Measurements from ENCODE around the gene NPHP4.
"Not testable (repeated sequence)": the region's sequence is repeated elsewhere in the genome, so short reads cannot be mapped to it uniquely, and the experiment has no call there.

Gene NPHP4

DNA sequence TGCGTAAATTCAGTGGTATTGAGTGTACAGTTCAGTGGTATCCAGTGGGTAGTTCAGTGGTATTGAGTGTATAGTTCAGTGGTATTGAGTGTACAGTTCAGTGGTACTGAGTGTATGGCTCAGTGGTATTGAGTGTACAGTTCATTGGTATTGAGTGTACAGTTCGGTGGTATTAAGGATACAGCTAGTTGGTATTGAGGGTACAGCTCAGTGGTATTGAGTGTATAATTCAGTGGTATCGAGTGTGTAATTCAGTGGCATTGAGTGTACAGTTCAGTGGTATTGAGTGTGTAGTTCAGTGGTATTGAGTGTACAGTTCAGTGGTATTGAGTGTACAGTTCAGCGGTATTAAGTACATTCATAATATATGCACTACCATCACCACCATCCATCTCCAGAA, 30.0 kb upstream of the NPHP4 start:
- Histone ChIP-seq H3K27ac (no peak overlapping the region), H3K27me3 (replicated peaks) (peaks cover 23% of the 10 kb centered on the region), H3K4me3 (ENCODE audit: low read depth, low read length) (no peak overlapping the region), H3K36me3 (replicated peaks) (no peaks in the 10 kb centered on the region)
- in situ Hi-C loops (cut with HindIII; ENCODE audit: low pct_ligation_motif_present, low sequenced_read_pairs), result no loop called here
- TF ChIP-seq, protein P1, sequence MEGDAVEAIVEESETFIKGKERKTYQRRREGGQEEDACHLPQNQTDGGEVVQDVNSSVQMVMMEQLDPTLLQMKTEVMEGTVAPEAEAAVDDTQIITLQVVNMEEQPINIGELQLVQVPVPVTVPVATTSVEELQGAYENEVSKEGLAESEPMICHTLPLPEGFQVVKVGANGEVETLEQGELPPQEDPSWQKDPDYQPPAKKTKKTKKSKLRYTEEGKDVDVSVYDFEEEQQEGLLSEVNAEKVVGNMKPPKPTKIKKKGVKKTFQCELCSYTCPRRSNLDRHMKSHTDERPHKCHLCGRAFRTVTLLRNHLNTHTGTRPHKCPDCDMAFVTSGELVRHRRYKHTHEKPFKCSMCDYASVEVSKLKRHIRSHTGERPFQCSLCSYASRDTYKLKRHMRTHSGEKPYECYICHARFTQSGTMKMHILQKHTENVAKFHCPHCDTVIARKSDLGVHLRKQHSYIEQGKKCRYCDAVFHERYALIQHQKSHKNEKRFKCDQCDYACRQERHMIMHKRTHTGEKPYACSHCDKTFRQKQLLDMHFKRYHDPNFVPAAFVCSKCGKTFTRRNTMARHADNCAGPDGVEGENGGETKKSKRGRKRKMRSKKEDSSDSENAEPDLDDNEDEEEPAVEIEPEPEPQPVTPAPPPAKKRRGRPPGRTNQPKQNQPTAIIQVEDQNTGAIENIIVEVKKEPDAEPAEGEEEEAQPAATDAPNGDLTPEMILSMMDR (IDR thresholded peaks at IDR 0.05; ENCODE audit: low read depth, low read length, missing control alignments), result no peak
- DNase-seq, result no peak

DNA sequence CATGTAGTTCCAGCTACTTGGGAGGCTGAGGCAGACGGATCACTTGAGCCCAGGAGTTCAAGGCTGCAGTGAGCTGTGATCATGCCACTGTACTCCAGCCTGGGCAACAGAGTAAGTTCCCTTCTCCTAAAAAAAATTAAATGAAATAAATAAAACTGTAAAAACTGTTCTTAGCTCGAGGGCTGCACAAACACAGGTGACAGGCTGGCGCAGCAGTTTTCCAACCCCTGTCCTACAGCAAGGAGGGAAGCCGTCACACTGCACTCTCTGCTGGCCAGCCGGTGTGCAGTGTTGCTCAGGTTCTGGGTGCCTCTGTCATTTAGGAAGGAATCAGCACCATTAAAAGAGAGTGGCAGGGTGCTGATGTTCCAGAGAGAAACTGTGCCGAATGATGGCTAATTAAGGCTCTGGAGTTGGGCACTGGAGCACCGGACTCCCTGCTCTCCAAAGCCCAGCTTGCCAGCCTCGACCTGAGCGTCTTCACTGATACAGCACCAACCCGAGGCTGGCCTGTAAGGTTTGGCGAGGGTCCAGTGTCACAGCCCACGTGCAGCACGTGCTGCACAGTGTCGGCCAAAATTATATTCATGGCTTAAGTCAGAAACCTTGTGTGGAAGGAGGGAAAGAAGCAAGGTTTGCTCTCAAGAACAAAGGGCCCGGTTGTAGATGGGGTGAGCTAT, 27.1 kb upstream of the NPHP4 start:
- TF ChIP-seq, protein P1 (IDR thresholded peaks at IDR 0.05; ENCODE audit: low read depth, low read length, missing control alignments), result no peak
- Histone ChIP-seq H3K27me3 (replicated peaks) (peaks cover 1% of the 10 kb centered on the region), H3K36me3 (replicated peaks) (no peaks in the 10 kb centered on the region), H3K27ac (no peak overlapping the region), H3K4me3 (ENCODE audit: low read depth, low read length) (no peak overlapping the region)
- no peak for DNase-seq
- in situ Hi-C loops (cut with HindIII; ENCODE audit: low pct_ligation_motif_present, low sequenced_read_pairs), result no loop called here

DNA sequence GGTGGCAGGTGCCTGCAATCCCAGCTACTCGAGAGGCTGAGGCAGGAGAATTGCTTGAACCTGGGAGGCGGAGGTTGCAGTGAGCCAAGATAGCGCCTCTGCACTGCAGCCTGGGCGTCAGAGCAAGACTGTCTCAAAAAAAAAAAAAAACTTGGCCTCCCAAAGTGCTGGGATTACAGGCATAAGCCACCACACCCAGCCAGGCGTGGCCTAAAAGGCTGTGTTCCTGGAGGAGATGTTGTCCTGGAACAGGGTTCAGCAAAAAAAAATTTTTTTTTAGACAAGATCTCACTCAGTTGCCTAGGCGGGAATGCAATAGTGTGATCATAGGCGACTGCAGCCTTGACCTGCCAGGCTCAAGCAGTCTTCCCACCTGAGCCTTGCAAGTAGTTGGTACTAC, 25.4 kb upstream of the NPHP4 start:
- H3K4me3 ChIP-seq (ENCODE audit: low read depth, low read length); in situ Hi-C loops (cut with HindIII; ENCODE audit: low pct_ligation_motif_present, low sequenced_read_pairs); H3K27me3 ChIP-seq (replicated peaks); DNase-seq; H3K27ac ChIP-seq; H3K36me3 ChIP-seq (replicated peaks): not testable (repeated sequence)

DNA sequence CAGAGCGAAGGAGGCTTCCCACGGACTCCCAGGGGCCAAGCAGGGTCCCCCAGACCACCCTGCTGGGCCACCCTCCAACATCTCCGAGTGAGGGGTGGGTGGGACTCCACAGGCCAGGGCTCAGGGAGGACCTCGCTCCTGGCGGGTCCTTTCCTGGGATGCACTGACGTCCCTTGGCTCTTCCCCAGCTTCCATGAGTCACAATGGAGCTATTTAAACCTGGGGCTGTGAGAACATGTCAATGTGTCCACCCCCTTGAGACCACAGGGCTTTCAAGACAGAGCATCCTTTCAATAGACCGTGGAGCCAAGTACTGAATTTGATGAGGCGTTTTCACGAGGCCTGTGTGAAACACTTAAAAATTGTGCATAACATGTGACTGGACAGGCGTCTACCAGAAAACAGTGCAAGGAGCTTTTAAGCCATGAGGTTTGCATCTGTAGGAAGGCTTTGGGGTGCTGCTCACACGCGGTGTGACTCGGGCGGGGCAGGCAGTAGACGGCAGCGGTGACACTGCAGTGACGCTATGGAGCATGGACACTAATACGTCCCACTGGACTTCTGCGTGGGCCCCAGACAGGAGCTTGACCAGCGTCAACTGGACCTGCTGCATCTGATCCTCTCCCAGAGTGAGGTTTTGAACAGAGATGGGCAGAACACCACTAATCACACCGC, 24.1 kb upstream of the NPHP4 start:
- Histone ChIP-seq H3K4me3 (ENCODE audit: low read depth, low read length) (no peak overlapping the region), H3K36me3 (replicated peaks) (no peaks in the 10 kb centered on the region), H3K27ac (no peak overlapping the region), H3K27me3 (replicated peaks) (no peaks in the 10 kb centered on the region)
- in situ Hi-C loops (cut with HindIII; ENCODE audit: low pct_ligation_motif_present, low sequenced_read_pairs), result no loop called here
- peak; percentile 52 for DNase-seq
- TF ChIP-seq, protein P1 (IDR thresholded peaks at IDR 0.05; ENCODE audit: low read depth, low read length, missing control alignments), result no peak

DNA sequence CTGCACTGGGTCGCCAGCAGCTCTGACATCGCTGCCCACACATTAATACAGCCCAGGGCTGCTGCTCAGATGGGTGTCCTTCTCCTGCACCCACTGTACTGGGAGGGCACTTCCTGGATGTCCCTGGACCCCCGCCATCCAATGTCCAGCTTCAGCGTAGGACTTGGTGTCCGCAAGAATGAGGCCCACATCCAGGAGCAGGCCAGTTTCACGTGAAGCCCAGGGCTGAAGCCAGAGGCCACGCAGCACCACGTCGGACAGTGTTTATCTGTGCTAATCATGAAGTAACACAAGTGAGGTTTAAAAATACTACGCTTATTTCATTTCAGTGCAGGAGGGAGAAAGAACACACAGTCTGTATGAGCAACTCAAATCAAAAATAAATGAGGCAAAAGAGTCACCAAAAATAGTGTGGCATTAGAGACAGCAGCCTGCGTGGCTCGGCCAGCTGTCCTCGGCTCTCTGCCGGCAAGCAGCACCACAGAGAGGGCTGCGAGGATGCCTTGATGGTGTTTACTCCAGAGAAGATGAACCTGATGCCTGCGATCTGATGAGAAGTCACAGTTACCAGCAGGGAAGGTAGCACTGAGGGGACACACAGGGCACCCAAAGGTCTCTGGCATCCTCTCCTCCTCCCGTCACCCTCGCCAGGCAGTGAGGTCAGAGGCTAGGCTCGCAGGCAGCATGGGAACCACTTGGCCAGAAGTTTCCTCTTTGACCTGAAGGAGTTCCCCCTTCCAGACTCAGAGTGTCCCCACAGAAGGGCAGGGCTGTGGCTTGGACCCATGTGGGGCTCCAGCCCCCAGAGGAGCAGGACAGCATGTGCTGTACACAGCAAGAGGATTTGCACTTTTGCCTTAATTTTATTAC, 22.1 kb upstream of the NPHP4 start:
- H3K36me3 ChIP-seq (replicated peaks), result no peaks in the 10 kb centered on the region
- H3K27ac ChIP-seq, result no peak overlapping the region
- DNase-seq, result no peak
- H3K4me3 ChIP-seq (ENCODE audit: low read depth, low read length), result no peak overlapping the region
- no peaks in the 10 kb centered on the region for H3K27me3 ChIP-seq (replicated peaks)
- in situ Hi-C loops (cut with HindIII; ENCODE audit: low pct_ligation_motif_present, low sequenced_read_pairs), result no loop called here
- TF ChIP-seq, protein P1 (IDR thresholded peaks at IDR 0.05; ENCODE audit: low read depth, low read length, missing control alignments), result no peak

DNA sequence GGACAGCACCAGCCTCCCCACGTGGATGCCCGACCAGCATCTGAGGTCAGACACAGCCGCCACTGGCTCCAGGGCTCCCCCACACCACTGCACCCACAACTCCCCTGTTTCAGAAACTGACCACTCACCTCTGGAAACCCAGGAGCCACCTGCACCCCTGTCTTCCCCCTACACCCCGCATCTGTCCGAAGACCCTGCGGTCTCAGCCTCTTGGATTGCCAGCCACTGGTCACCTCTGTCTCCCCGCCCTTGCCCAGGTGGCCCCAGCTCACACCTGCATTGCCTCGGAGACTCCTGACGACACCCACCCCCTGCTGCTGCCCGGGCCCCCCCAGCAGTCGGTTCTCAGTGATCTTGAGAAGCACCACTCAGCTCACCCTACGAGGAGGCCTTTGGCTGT, 21.3 kb upstream of the NPHP4 start:
- H3K27ac ChIP-seq, result no peak overlapping the region
- TF ChIP-seq, protein P1 (IDR thresholded peaks at IDR 0.05; ENCODE audit: low read depth, low read length, missing control alignments), result no peak

More for the DNA sequence above, 21.3 kb upstream of the NPHP4 start:
- in situ Hi-C loops (cut with HindIII; ENCODE audit: low pct_ligation_motif_present, low sequenced_read_pairs), result no loop called here
- Histone ChIP-seq H3K36me3 (replicated peaks) (no peaks in the 10 kb centered on the region), H3K27me3 (replicated peaks) (no peaks in the 10 kb centered on the region), H3K4me3 (ENCODE audit: low read depth, low read length) (no peak overlapping the region)
- DNase-seq, result no peak

Measured in brain microvascular endothelial cell (primary cell).